Articular chondrocyte of knee joint (primary cell): ENCODE results near the gene ITGA3. TPM values are rescaled to one million over a fixed set of nuclear protein-coding genes. Genes with fewer than 3 reads are reported as not detected.

Experiments used
- total RNA-seq: library from RNA; depleted of rRNA; stranded (reverse); fragments of >200 nt; gene quantifications from 2 replicates; pipeline ENCODE4 v1.2.3, GENCODE V29; 2012

Gene ITGA3
- total RNA-seq, result 62.0 and 84.3 TPM in 2 replicates

DNA sequence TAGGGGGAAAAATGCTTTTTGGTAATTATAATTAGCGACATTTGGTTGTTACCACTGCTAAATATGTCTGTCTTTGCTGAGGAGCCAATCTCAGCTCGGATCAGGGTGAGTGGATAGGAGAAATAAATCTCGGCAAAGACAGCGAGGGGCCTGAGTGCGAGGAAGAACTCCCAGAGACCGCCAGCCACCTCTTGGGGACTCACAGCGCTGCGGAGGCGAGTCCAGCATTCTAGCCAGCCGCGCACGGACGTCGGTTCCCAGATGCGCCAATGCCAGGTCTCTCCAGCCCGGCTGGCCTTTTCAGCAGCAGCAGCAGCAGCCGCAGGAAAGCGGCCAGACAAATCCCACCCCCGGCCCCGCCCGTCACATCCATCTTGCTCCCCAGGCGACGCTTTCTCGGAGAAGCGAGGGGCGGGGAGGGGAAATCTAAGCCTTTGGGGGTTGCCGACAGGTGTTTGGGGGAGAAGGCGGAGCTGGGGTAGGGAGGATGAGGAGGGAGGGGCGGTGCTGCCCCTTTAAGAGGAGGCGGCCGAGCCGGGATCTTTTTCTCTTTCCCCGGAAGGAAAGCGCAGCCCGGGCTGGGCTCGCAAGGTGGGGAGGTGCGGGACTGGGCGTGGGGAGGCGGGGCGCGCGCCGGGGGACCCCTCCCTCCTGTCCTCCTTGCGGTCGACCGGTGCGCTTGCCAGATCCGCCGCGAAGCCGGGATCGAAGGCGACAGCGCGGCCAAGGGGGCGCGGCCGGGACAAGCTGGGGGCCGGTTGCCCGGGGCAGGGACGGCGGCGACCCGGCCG is at the start of gene ITGA3:
Gene ITGA3 (plus strand): TSS at position 685 of the 791 bp plus-strand sequence. CDS start 330 bp downstream, outside the sequence.

DNA sequence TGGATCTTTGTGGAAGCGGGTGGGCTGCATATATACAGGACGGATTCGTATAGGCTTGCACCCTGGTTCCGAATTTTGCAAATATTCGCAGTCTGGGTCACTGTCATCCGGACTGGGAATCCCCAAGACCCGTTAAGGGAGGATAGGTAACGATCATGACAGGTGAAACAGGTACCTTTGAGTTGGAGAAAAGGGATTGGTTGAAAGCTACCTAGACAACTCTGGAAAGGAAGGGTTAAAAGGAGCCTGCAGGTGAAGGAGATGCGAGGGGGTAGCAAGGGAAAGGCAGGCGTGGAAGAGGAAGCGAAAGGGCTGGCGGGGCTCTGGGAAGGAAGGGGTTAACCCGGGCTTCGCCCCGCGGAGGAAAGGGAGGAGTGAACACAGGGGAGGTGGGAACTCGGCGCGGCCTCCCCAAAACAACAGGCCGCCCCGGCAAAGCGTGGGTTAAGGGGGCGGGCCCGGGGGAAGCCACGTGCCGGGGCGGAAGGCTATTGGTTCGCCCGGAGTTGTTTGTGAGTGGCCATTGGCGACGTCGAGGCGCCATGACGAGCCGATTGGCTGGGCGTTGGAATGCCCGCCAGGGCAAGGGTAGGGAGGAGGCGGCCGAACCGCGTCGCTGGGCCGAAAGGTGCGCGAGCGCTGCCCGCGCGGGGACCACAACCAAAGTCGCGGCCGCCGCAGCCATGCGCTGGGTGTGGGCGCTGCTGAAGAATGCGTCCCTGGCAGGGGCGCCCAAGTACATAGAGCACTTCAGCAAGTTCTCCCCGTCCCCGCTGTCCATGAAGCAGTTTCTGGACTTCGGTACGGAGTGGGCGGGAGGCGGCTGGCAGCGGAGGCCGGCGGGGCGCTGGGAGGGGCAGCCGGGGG is 39.1 kb downstream of the ITGA3 start, which contains the start of gene PDK2:
Gene PDK2 (plus strand): TSS at position 599 of the 867 bp plus-strand sequence. CDS start 85 bp downstream, at position 684.

DNA sequence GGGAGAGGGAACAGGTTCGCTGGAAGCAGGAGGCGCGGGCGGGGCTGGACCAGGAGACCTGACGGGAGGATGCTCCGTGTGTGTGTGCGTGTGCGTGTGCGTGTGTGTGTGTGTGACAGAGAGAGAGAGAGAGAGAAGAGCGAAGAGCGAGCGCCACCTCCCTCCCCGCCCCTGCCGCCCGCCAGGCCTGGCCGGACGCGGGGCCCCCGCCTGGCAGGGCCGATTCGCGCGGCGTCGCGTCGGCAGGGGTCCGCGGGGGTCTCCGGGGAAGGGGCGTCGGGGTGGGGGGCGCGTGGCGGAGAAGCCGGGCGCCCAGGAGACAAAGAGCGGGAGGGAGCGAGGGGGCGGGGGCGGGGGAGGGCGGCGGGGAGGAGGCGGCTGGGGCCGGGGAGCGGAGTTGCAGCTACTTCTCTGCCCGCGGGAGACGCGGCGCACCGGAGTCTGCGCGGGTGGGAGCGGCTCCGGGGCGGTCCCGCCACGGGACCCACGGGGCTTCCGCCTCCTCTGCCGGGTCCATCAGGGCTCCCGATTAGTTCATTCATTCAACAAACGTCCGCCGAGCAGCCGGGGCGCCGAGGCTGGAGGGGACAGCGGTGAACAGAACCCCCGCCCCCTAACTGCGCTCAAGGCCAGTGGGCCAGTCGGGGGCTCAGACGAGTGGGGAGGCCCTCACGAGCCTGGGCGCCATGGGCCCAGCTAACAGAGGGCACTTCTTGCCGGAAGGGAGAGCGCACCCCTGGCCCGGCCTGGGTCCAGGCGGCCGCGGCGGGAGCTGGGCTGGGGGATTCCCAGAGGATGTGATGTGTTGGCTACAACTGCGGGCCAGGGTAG is 74.0 kb downstream of the ITGA3 start, which contains the start of gene SAMD14:
Gene SAMD14 (minus strand): TSS at position 433 of the 831 bp plus-strand sequence. CDS start 5,201 bp downstream, outside the sequence.

Other genes with a start within 250 kb of the ITGA3 start
- not detected in 2 replicates for gene TAC4, start 208.0 kb upstream of the ITGA3 start, total RNA-seq
- gene DLX4, start 86.9 kb upstream of the ITGA3 start, total RNA-seq, result 1.8 and 8.0 TPM in 2 replicates
- 6.5 and 8.6 TPM in 2 replicates for gene DLX3, start 60.9 kb upstream of the ITGA3 start, total RNA-seq
- gene PDK2, start 39.2 kb downstream of the ITGA3 start, total RNA-seq, result 32.4 and 37.0 TPM in 2 replicates
- gene SAMD14, start 74.0 kb downstream of the ITGA3 start, total RNA-seq, result 0.86 and 1.0 TPM in 2 replicates
- gene PPP1R9B, start 94.6 kb downstream of the ITGA3 start, total RNA-seq, result 51.7 and 52.9 TPM in 2 replicates
- 9.8 and 13.3 TPM in 2 replicates for gene SGCA, start 109.9 kb downstream of the ITGA3 start, total RNA-seq
- 1,350 and 1,566 TPM in 2 replicates for gene COL1A1, start 145.5 kb downstream of the ITGA3 start, total RNA-seq
- gene TMEM92, start 218.4 kb downstream of the ITGA3 start, total RNA-seq, result under 0.01 TPM in 1 of 2 replicates, not detected in the other